Ovary (tissue), 9 donors: ENCODE measurements around the gene PSMD1. TPM values are rescaled to one million over a fixed set of nuclear protein-coding genes. Genes with fewer than 3 reads are reported as not detected.

Experiments used
- DNase-seq, 5 donors: peaks; one replicate each; pipeline ENCODE4 v3.0.0-alpha.2; 2019 to 2020
- H3K27ac ChIP-seq, 2 donors: fragments of 200-600 bp; one replicate each; pipeline versions ENCODE4 v1.5.1 to v1.8.0; 2019 to 2022
- H3K27me3 ChIP-seq: fragments of 200-600 bp; one replicate; pipeline ENCODE4 v1.8.0; 2022
- H3K36me3 ChIP-seq: fragments of 200-600 bp; sonication (generic); one replicate; pipeline ENCODE4 v1.5.1; 2019
- H3K4me1 ChIP-seq: one replicate; pipeline ENCODE4 v1.8.1; 2013; ENCODE audit warnings: mild to moderate bottlenecking, moderate library complexity; ENCODE audit not compliant: insufficient read depth
- H3K4me3 ChIP-seq: fragments of 200-600 bp; sonication (generic); one replicate; pipeline ENCODE4 v1.5.1; 2017
- H3K9me3 ChIP-seq, 2 donors: fragments of 200-600 bp in 1 of 2; sonication (generic) in 1 of 2; one replicate each; pipeline versions ENCODE4 v1.5.1 to v1.8.1; 2013 to 2019; ENCODE audit warnings: mild to moderate bottlenecking in 1 of 2, moderate library complexity in 1 of 2
- CTCF ChIP-seq, 3 donors: fragments of 450-650 bp in 2 of 3; fragments of 200-600 bp in 1 of 3; IDR thresholded peaks; one replicate each; pipeline versions ENCODE4 v1.5.1 to v1.8.0; 2016 to 2022; ENCODE audit warnings: antibody characterized with exemption in 3 of 3, mild to moderate bottlenecking in 1 of 3
- EP300 ChIP-seq: sonication (generic); formaldehyde crosslinking; IDR thresholded peaks from one replicate; pipeline ENCODE4 v1.6.1; 2017; ENCODE audit warnings: antibody characterized with exemption
- POLR2A ChIP-seq: fragments of 450-650 bp; IDR thresholded peaks from one replicate; pipeline ENCODE4 v1.6.1; 2017; ENCODE audit warnings: antibody characterized with exemption, mild to moderate bottlenecking, moderate library complexity
- WGBS, 3 donors: extraction: QIAGEN DNeasy Blood & Tissue Kit in 1 of 3; methylation state at CpG; one replicate each; pipeline versions ENCODE4 v1.1.5 to v1.1.7; 2013 to 2017; 5-methylcytosine and 5-hydroxymethylcytosine counted together
- intact Hi-C, 4 donors: fragments of 100-400 bp; cut with DNase I; formaldehyde crosslinking; loops; one replicate each; pipeline versions ENCODE4 v1.11.0 to v1.15.1; 2022 to 2023
- polyA plus RNA-seq, 2 donors: library from polyadenylated mRNA; stranded (reverse); fragments of 200-250 nt in 1 of 2; fragments of 350-450 nt in 1 of 2; fragmentation: Illumina TruSeq in 1 of 2; extraction: RNeasy Lipid Tissue Mini Kit (QIAGEN cat#74804) in 1 of 2; gene quantifications; one replicate each; pipeline ENCODE4 v1.2.3, GENCODE V29; 2013 to 2014
- total RNA-seq, 7 donors: library from RNA; depleted of rRNA in 2 of 7; stranded (reverse); fragments of >200 nt in 2 of 7; fragmentation: NEBNext Ultra II Directional in 3 of 7; extraction: Animal tissue kit (Norgen Biotek cat#: 25700) in 3 of 7; gene quantifications; one replicate each; pipeline versions ENCODE4 v1.1.0 to v1.2.4, GENCODE V29; 2016 to 2023
- donor health status: DM: no; HTN: no; CAD: no; lungs with moderate emphysema.
- donor health status: DM: no; HTN: no; CAD: no.
- donor health status: Bipolar disorder and iron deficiency.
- donor health status: DM: yes; HTN: yes; CAD: no.
- donor health status: DM: no; HTN: no; CAD: no.
- donor health status: DM: yes; HTN: yes; CAD: no.

PSMD1 gene
- total and polyA plus RNA-seq, 9 donors, result 19.0 to 73.2 (median 57.8) TPM

- WGBS, 3 donors, result 42 to 47% (median 45%) methylated on average over 2 of the region's 2 CpGs
Measured at GRCh38 chr2:231211486-231211885, 154.8 kb downstream of the PSMD1 start.

DNA sequence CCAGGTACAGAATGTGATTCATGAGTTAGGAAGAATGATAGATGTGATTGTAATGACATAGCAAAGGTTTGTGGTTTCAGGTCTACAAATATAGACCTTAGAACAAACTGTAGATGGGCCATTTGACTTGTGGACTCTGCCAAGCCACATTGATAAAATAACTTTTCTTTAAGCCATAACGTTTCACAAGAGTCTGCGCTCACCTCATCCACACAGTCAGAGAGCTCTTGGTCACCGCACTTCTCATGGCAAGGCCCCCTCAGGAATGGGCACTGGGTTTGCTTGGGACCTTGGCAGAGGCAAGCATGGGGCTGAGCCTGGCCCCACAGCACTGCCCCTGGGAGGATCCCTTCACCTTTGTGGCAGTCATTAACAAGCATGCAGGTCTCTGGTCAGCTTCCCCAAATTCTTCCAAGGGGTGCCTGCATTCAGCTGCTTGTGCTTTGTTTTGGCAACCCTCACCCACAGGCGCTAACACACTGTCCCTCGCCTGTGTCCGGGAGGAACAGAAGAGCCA, 155.7 kb downstream of the PSMD1 start:
- no peaks in the 10 kb centered on the region for H3K27me3 ChIP-seq
- TF ChIP-seq EP300 (no peak), POLR2A (no peak), CTCF (IDR thresholded peaks at IDR 0.05) (no peak)
- no peak overlapping the region for H3K27ac ChIP-seq
- 80 to 83% (median 80%) methylated on average over 6 of the region's 6 CpGs for WGBS, 3 donors
- H3K9me3 ChIP-seq, result no peaks in the 10 kb centered on the region
- H3K4me3 ChIP-seq, result no peak overlapping the region
- no peaks in the 10 kb centered on the region for H3K36me3 ChIP-seq
- H3K4me1 ChIP-seq, result no peaks in the 10 kb centered on the region
- no peak for DNase-seq
- intact Hi-C loops, result no loop called here

More at GRCh38 chr2:231211486-231211885, 154.8 kb downstream of the PSMD1 start:
- no peaks in the 10 kb centered on the region for H3K36me3 ChIP-seq
- TF ChIP-seq EP300, result no peak
- no peak for TF ChIP-seq CTCF (IDR thresholded peaks at IDR 0.05)
- TF ChIP-seq POLR2A, result no peak
- intact Hi-C loops, result no loop called here
- no peak overlapping the region for H3K27ac ChIP-seq
- no peaks in the 10 kb centered on the region for H3K4me1 ChIP-seq
- no peak for DNase-seq
- no peaks in the 10 kb centered on the region for H3K27me3 ChIP-seq
- H3K4me3 ChIP-seq, result no peak overlapping the region
- no peaks in the 10 kb centered on the region for H3K9me3 ChIP-seq

- no peak for DNase-seq
- TF ChIP-seq EP300 (no peak), POLR2A (no peak)
- intact Hi-C loops, result no loop called here
- no peaks in the 10 kb centered on the region for H3K27me3 ChIP-seq
- WGBS, 3 donors, result 93 to 97% (median 93%) methylated on average over 6 of the region's 6 CpGs
- H3K9me3 ChIP-seq, result no peaks in the 10 kb centered on the region
- H3K36me3 ChIP-seq, result no peaks in the 10 kb centered on the region
- no peak overlapping the region for H3K4me3 ChIP-seq
- H3K4me1 ChIP-seq, result no peaks in the 10 kb centered on the region
- no peak overlapping the region for H3K27ac ChIP-seq
Measured at GRCh38 chr2:231213931-231214642, 157.4 kb downstream of the PSMD1 start.

- no peak for TF ChIP-seq CTCF (IDR thresholded peaks at IDR 0.05)
- TF ChIP-seq POLR2A, result no peak
- TF ChIP-seq EP300, result no peak
- no peaks in the 10 kb centered on the region for H3K9me3 ChIP-seq
- H3K27ac ChIP-seq, result no peak overlapping the region
- WGBS, 3 donors, result 85 to 92% (median 90%) methylated on average over 3 of the region's 3 CpGs
- no peaks in the 10 kb centered on the region for H3K36me3 ChIP-seq
- intact Hi-C loops, result no loop called here
- peaks cover 5% of the 10 kb centered on the region for H3K4me1 ChIP-seq
- H3K27me3 ChIP-seq, result no peaks in the 10 kb centered on the region
- H3K4me3 ChIP-seq, result no peak overlapping the region
- DNase-seq, result no peak
Measured at GRCh38 chr2:231218366-231218765, 161.7 kb downstream of the PSMD1 start.

DNA sequence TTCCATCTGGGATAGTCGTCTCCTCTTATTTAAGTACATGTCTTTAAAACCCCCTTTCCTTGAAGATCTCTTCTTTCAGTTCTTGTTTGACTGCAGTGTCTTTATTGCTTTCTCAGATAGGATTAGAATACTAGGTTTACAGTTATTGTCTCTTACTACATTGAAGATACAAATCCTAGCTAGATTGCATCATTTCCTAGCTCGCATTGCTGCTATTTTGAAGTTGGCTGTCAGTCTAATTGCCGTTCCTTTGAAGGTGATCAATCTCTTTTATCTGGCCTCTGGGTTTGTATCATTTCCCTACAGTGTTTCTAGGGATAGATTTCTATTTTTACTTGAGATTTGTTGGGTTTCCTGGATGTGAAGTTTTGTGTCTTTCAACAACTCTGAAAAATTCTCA, 162.6 kb downstream of the PSMD1 start:
- intact Hi-C loops, result no loop called here
- TF ChIP-seq POLR2A (no peak), EP300 (no peak), CTCF (IDR thresholded peaks at IDR 0.05) (no peak)
- Histone ChIP-seq H3K4me1 (peaks cover 5% of the 10 kb centered on the region), H3K9me3 (no peaks in the 10 kb centered on the region), H3K27me3 (no peaks in the 10 kb centered on the region), H3K4me3 (no peak overlapping the region), H3K36me3 (no peaks in the 10 kb centered on the region), H3K27ac (no peak overlapping the region)
- 95% methylated on average over 3 of the region's 3 CpGs for WGBS, 3 donors
- no peak for DNase-seq
